ENCODE results near the gene ZBTB7C. TPM values are rescaled to one million over a fixed set of nuclear protein-coding genes. Genes with fewer than 3 reads are reported as not detected.

The ZBTB7C gene
- total and polyA plus RNA-seq, 10 of the 15 experiments (the other 5 are each of a cell fraction or from before 2014, with no cell fraction given), result under 0.01 to 0.08 (median 0.01) TPM; not detected in 7

- 25% methylated on average over 9 of the region's 9 CpGs for WGBS (ENCODE audit: insufficient coverage, insufficient replicate concordance, low lambda C conversion rate, missing lambda C conversion rate)
- H3K9me3 ChIP-seq (replicated peaks; ENCODE audit: control insufficient read depth, insufficient read depth, low read length), result no peaks in the 10 kb centered on the region
- H3K27ac ChIP-seq (ENCODE audit: control insufficient read depth, insufficient read depth), result no peak overlapping the region
- DNase-seq (ENCODE audit: low read depth, low spot score) (no peak), FAIRE-seq (no peak), ATAC-seq (no peak)
- intact Hi-C loops (cut with micrococcal nuclease; ENCODE audit: unreplicated experiment) (no loop called here), in situ Hi-C loops (cut with MboI) (no loop called here)
- H3K36me3 ChIP-seq (ENCODE audit: control insufficient read depth in 2 of 2, insufficient read depth in 2 of 2, low read length in 1 of 2), result no peaks in the 10 kb centered on the region
- POLR2A ChIA-PET, result no interaction called here
- no peak overlapping the region for H3K4me3 ChIP-seq
- H2AFZ ChIP-seq (ENCODE audit: control insufficient read depth, low read depth, low read length), result no peak overlapping the region
- no peak for TF ChIP-seq CBFB (IDR thresholded peaks at IDR 0.05; ENCODE audit: low read depth)
- no peak for TF ChIP-seq CHD2 (IDR thresholded peaks at IDR 0.05; ENCODE audit: borderline replicate concordance, low read depth, low read length)
- no peak for TF ChIP-seq ZSCAN29 (IDR thresholded peaks at IDR 0.05)
- no peak for TF ChIP-seq TCF3 (IDR thresholded peaks at IDR 0.05; ENCODE audit: borderline replicate concordance, insufficient read depth, low read depth, low read length)
- no peak for TF ChIP-seq SMAD5 (IDR thresholded peaks at IDR 0.05; ENCODE audit: low read depth)
- BruUV-seq (replicated peaks), result no TSS peak
- RAD21 ChIA-PET (ENCODE audit: unreplicated experiment), result interaction anchor here (0.6 kb wide), 1 partner anchor 507 kb away, joined by 3 read pairs; no protein-coding TSS in a partner anchor
- no peaks in the 10 kb centered on the region for H3K27me3 ChIP-seq (replicated peaks in 1 of 2; ENCODE audit: control insufficient read depth in 2 of 2, insufficient read depth in 2 of 2, low read length in 1 of 2)
- H4K20me1 ChIP-seq (ENCODE audit: control insufficient read depth, insufficient read depth), result no peaks in the 10 kb centered on the region
- SMC1A ChIA-PET (ENCODE audit: uncharacterized antibody, unreplicated experiment), result no interaction called here
- CTCF ChIA-PET, result no interaction called here
- no peaks in the 10 kb centered on the region for H3K4me1 ChIP-seq (ENCODE audit: control insufficient read depth, insufficient read depth, low read length)
- no peak overlapping the region for H3K9ac ChIP-seq (ENCODE audit: control insufficient read depth, insufficient read depth, low read length)
- no peaks in the 10 kb centered on the region for H3K79me2 ChIP-seq (ENCODE audit: control insufficient read depth, insufficient read depth, low read length)
- no peak overlapping the region for H3K4me2 ChIP-seq (ENCODE audit: control insufficient read depth, insufficient read depth)
Measured at GRCh38 chr18:48116873-48117630, 292.1 kb downstream of the ZBTB7C start.

GRCh38 chr18:48116017-48116416, 293.2 kb downstream of the ZBTB7C start:
- Histone ChIP-seq H3K27ac (ENCODE audit: control insufficient read depth, insufficient read depth) (no peak overlapping the region), H3K9ac (ENCODE audit: control insufficient read depth, insufficient read depth, low read length) (no peak overlapping the region), H3K4me1 (ENCODE audit: control insufficient read depth, insufficient read depth, low read length) (no peaks in the 10 kb centered on the region), H3K36me3 (ENCODE audit: control insufficient read depth in 2 of 2, insufficient read depth in 2 of 2, low read length in 1 of 2) (no peaks in the 10 kb centered on the region), H4K20me1 (ENCODE audit: control insufficient read depth, insufficient read depth) (no peaks in the 10 kb centered on the region), H3K79me2 (ENCODE audit: control insufficient read depth, insufficient read depth, low read length) (no peaks in the 10 kb centered on the region), H3K9me3 (replicated peaks; ENCODE audit: control insufficient read depth, insufficient read depth, low read length) (no peaks in the 10 kb centered on the region), H3K4me2 (ENCODE audit: control insufficient read depth, insufficient read depth) (no peak overlapping the region), H3K27me3 (replicated peaks in 1 of 2; ENCODE audit: control insufficient read depth in 2 of 2, insufficient read depth in 2 of 2, low read length in 1 of 2) (no peaks in the 10 kb centered on the region), H3K4me3 (no peak overlapping the region), H2AFZ (ENCODE audit: control insufficient read depth, low read depth, low read length) (no peak overlapping the region)
- RAD21 ChIA-PET (ENCODE audit: unreplicated experiment), result no interaction called here
- DNase-seq (ENCODE audit: low read depth, low spot score) (no peak), FAIRE-seq (no peak), ATAC-seq (no peak)
- CTCF ChIA-PET, result no interaction called here
- SMC1A ChIA-PET (ENCODE audit: uncharacterized antibody, unreplicated experiment), result no interaction called here
- BruUV-seq (replicated peaks), result no TSS peak
- POLR2A ChIA-PET, result no interaction called here
- TF ChIP-seq SMAD5 (IDR thresholded peaks at IDR 0.05; ENCODE audit: low read depth) (no peak), RAD51 (IDR thresholded peaks at IDR 0.05) (no peak), TCF3 (IDR thresholded peaks at IDR 0.05; ENCODE audit: borderline replicate concordance, insufficient read depth, low read depth, low read length) (no peak), PRDM15 (CRISPR knock-in tag; IDR thresholded peaks at IDR 0.05) (no peak), NFYA (IDR thresholded peaks at IDR 0.05; ENCODE audit: borderline replicate concordance, low read depth, low read length) (no peak), PKNOX1 (IDR thresholded peaks at IDR 0.05) (no peak), HCFC1 (IDR thresholded peaks at IDR 0.05; ENCODE audit: low read length) (no peak), NFYB (IDR thresholded peaks at IDR 0.05; ENCODE audit: insufficient read depth, low read depth, low read length) (no peak)
- in situ Hi-C loops (cut with MboI) (no loop called here), intact Hi-C loops (cut with micrococcal nuclease; ENCODE audit: unreplicated experiment) (no loop called here)
- 40% methylated on average over 7 of the region's 7 CpGs for WGBS (ENCODE audit: insufficient coverage, insufficient replicate concordance, low lambda C conversion rate, missing lambda C conversion rate)

Measured in GM12878 (cell line).